Tibial nerve (tissue), 4 donors: ENCODE data around the gene ACSL1.
A peak's percentile ranks its signal among the peaks of the same experiment; 100 is the strongest.

Experiments
- EP300 ChIP-seq, 2 donors: sonication (generic); formaldehyde crosslinking; IDR thresholded peaks; one replicate each; pipeline ENCODE4 v1.6.1; 2017; ENCODE audit warnings: antibody characterized with exemption in 2 of 2, mild to moderate bottlenecking in 1 of 2
- POLR2A ChIP-seq, 2 donors: fragments of 450-650 bp; IDR thresholded peaks; one replicate each; pipeline ENCODE4 v1.6.1; 2017; ENCODE audit warnings: antibody characterized with exemption in 2 of 2, mild to moderate bottlenecking in 2 of 2, moderate library complexity in 2 of 2
- TF ChIP-seq, protein P1 (sequence below), 5 experiments: fragments of 200-600 bp in 3 of 5; fragments of 450-650 bp in 2 of 5; sonication (generic) in 3 of 5; IDR thresholded peaks; one replicate each; pipeline ENCODE4 v1.5.1; 2016 to 2019; ENCODE audit warnings: antibody characterized with exemption in 5 of 5, mild to moderate bottlenecking in 3 of 5, moderate library complexity in 2 of 5

- TF ChIP-seq, protein P1, sequence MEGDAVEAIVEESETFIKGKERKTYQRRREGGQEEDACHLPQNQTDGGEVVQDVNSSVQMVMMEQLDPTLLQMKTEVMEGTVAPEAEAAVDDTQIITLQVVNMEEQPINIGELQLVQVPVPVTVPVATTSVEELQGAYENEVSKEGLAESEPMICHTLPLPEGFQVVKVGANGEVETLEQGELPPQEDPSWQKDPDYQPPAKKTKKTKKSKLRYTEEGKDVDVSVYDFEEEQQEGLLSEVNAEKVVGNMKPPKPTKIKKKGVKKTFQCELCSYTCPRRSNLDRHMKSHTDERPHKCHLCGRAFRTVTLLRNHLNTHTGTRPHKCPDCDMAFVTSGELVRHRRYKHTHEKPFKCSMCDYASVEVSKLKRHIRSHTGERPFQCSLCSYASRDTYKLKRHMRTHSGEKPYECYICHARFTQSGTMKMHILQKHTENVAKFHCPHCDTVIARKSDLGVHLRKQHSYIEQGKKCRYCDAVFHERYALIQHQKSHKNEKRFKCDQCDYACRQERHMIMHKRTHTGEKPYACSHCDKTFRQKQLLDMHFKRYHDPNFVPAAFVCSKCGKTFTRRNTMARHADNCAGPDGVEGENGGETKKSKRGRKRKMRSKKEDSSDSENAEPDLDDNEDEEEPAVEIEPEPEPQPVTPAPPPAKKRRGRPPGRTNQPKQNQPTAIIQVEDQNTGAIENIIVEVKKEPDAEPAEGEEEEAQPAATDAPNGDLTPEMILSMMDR (IDR thresholded peaks at IDR 0.05), result no peak
- TF ChIP-seq POLR2A (IDR thresholded peaks at IDR 0.05) (no peak), EP300 (IDR thresholded peaks at IDR 0.05) (peak in 1 of 2 donors; percentile 30)
These were observed 23.1 kb downstream of the ACSL1 start for GRCh38 chr4:184802697-184803015.
